ENCODE data around the gene KRTAP12-4. TPM values are rescaled to one million over a fixed set of nuclear protein-coding genes. Genes with fewer than 3 reads are reported as not detected.
"Not testable (repeated sequence)": the region's sequence is repeated elsewhere in the genome, so short reads cannot be mapped to it uniquely, and the experiment has no call there.

Gene KRTAP12-4
- total RNA-seq, 2 experiments from 2014 or later, result not detected

GRCh38 chr21:44611551-44611950 is 42.9 kb downstream of the KRTAP12-4 start:
- Mint-ChIP-seq H3K4me1 (ENCODE audit: low read depth) (peaks cover 6% of the 10 kb centered on the region), H3K27me3 (ENCODE audit: low read depth) (peaks cover 4% of the 10 kb centered on the region), H3K4me3 (no peak overlapping the region), H3K27ac (no peak overlapping the region), H3K9me3 (ENCODE audit: insufficient read depth) (peaks cover 22% of the 10 kb centered on the region), H3K36me3 (ENCODE audit: low read depth) (peaks cover 3% of the 10 kb centered on the region)
- ChIA-PET CTCF (no interaction called here), POLR2A (no interaction called here)
- no peak for ATAC-seq
- no peak for DNase-seq

DNA sequence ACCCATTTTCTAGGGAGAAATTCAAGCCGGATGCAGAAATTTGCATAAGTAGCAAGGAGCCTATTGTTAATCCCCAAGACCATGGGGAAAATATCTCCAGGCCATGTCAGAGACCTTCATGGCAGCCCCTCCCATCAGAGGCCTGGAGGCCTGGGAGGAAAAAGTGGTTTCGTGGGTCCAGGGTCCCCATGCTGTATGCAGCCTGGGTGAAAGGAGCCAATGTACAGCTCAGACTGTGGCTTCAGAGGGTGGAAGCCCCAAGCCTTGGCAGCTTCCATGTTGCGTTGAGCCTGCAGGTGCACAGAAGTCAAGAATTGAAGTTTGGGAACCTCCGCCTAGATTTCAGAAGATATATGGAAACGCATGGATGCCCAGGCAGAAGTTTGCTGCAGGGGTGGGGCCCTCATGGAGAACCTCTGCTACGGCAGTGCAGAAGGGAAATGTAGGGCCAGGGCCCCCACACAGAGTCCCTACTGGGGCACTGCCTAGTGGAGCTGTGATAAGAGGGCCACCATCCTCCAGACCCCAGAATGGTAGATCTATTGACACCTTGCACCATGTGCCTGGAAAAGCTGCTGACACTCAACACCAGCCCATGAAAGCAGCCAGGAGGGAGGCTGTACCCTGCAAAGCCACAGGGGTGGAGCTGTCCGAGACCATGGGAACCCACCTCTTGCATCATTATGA is 44.2 kb downstream of the KRTAP12-4 start:
- ATAC-seq; H3K36me3 Mint-ChIP-seq (ENCODE audit: low read depth); DNase-seq; H3K4me3 Mint-ChIP-seq; H3K27ac Mint-ChIP-seq; H3K27me3 Mint-ChIP-seq (ENCODE audit: low read depth); H3K4me1 Mint-ChIP-seq (ENCODE audit: low read depth); POLR2A ChIA-PET: not testable (repeated sequence)
- CTCF ChIA-PET, result interaction anchor here (0.9 to 1.1 kb wide), 2 partner anchors 155 to 350 kb away, joined by 3 to 4 read pairs; no protein-coding TSS in a partner anchor
- H3K9me3 Mint-ChIP-seq (ENCODE audit: insufficient read depth), result peaks cover 22% of the 10 kb centered on the region

DNA sequence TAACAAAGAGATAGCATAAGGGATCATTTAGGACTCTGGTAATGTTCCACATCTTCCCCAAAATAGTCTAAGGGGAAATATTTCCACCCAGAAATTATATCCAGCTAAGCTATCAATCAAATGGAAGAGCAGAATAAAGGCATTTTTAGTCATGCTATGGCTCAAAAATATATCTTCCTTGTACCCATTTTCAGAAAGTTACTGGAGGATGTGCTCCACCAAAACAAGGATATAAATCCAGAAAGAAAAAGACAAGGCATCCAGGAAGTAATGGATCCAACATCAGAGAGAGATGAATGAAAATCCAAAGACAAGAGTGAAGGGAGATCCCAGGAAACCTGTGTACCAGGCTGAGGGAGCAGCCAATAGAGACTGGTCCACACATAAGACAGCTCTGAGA is 45.3 kb downstream of the KRTAP12-4 start:
- Mint-ChIP-seq H3K27ac (no peak overlapping the region), H3K27me3 (ENCODE audit: low read depth) (peaks cover 11% of the 10 kb centered on the region), H3K4me1 (ENCODE audit: low read depth) (no peaks in the 10 kb centered on the region), H3K36me3 (ENCODE audit: low read depth) (peaks cover 3% of the 10 kb centered on the region), H3K4me3 (no peak overlapping the region), H3K9me3 (ENCODE audit: insufficient read depth) (peaks cover 22% of the 10 kb centered on the region)
- CTCF ChIA-PET, result interaction anchor here (0.9 kb wide), 1 partner anchor 156 kb away, joined by 3 read pairs; no protein-coding TSS in a partner anchor
- ATAC-seq (no peak), DNase-seq (no peak)
- POLR2A ChIA-PET, result no interaction called here

DNA sequence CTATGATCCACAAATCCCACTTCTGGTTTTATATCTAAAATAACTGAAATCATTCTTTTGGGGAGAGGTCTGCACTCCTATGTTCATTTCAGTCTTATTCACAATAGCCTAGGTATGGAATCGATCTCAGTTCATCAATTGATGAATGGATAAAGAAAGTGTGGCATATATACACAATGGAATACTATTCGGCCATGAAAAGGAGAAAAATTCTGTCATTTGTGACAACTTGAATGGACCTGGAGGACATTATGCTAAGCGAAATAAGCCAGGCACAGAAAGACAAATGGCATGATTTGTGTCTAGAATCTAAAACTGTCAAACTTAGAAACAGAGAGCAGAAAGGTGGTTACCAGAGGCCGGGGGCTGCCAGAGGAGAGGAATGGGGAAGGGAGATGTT is 48.0 kb downstream of the KRTAP12-4 start:
- Mint-ChIP-seq H3K36me3 (ENCODE audit: low read depth) (peaks cover 3% of the 10 kb centered on the region), H3K27ac (no peak overlapping the region), H3K9me3 (ENCODE audit: insufficient read depth) (peaks cover 22% of the 10 kb centered on the region), H3K4me3 (no peak overlapping the region), H3K27me3 (ENCODE audit: low read depth) (peaks cover 11% of the 10 kb centered on the region), H3K4me1 (ENCODE audit: low read depth) (no peaks in the 10 kb centered on the region)
- ATAC-seq (no peak), DNase-seq (no peak)
- ChIA-PET POLR2A (no interaction called here), CTCF (no interaction called here)

Other genes starting within 250 kb of the KRTAP12-4 start
- 1 to 10 TPM; 3.2 to 3.4 TPM for gene LRRC3, start 199.1 kb downstream of the KRTAP12-4 start, total RNA-seq
- gene KRTAP10-1, start 114.5 kb downstream of the KRTAP12-4 start, total RNA-seq, result not detected
- not detected for gene KRTAP10-2, start 103.2 kb downstream of the KRTAP12-4 start, total RNA-seq
- gene KRTAP10-3, start 95.9 kb downstream of the KRTAP12-4 start, total RNA-seq, result not detected
- not detected for gene KRTAP10-4, start 80.9 kb downstream of the KRTAP12-4 start, total RNA-seq
- not detected for gene KRTAP10-5, start 74.1 kb downstream of the KRTAP12-4 start, total RNA-seq
- gene KRTAP10-6, start 62.2 kb downstream of the KRTAP12-4 start, total RNA-seq, result not detected
- not detected for gene KRTAP10-7, start 54.1 kb downstream of the KRTAP12-4 start, total RNA-seq
- gene KRTAP10-8, start 42.6 kb downstream of the KRTAP12-4 start, total RNA-seq, result not detected
- not detected for gene KRTAP10-9, start 27.6 kb downstream of the KRTAP12-4 start, total RNA-seq
- not detected for gene KRTAP10-10, start 17.3 kb downstream of the KRTAP12-4 start, total RNA-seq
- gene KRTAP10-11, start 8.2 kb downstream of the KRTAP12-4 start, total RNA-seq, result not detected
- gene KRTAP12-3, start 3.3 kb upstream of the KRTAP12-4 start, total RNA-seq, result not detected
- gene KRTAP12-2, start 12.3 kb upstream of the KRTAP12-4 start, total RNA-seq, result not detected
- not detected for gene KRTAP12-1, start 27.5 kb upstream of the KRTAP12-4 start, total RNA-seq
- not detected for gene KRTAP10-12, start 42.5 kb upstream of the KRTAP12-4 start, total RNA-seq
- gene TSPEAR, start 56.9 kb upstream of the KRTAP12-4 start, total RNA-seq, result not detected
- gene UBE2G2, start 147.2 kb upstream of the KRTAP12-4 start, total RNA-seq, result 10 to 100 TPM; 85.5 to 86.0 TPM
- 100 to 1,000 TPM in 1 of 2 experiments, 10 to 100 TPM in 1; 98.8 to 102 TPM for gene SUMO3, start 163.4 kb upstream of the KRTAP12-4 start, total RNA-seq
- 10 to 100 TPM; 54.9 to 55.2 TPM for gene PTTG1IP, start 219.0 kb upstream of the KRTAP12-4 start, total RNA-seq

Measured in activated CD8-positive, alpha-beta T cell treated with anti-CD3 and anti-CD28 coated beads, Interleukin-2, amount 10 ng/mL, durations not matched to agents 7 days and 5 days (primary cell).